ENCODE data around the gene PRAMEF9. TPM values are rescaled to one million over a fixed set of nuclear protein-coding genes. Genes with fewer than 3 reads are reported as not detected.

PRAMEF9 gene
- total RNA-seq, 1 donor from 2014 or later, result not detected

GRCh38 chr1:13228343-13228781 lies 56.7 kb downstream of the PRAMEF9 start:
- Histone ChIP-seq H3K36me3 (ENCODE audit: control insufficient read depth, insufficient read depth, low read length) (no peaks in the 10 kb centered on the region), H3K27me3 (ENCODE audit: control insufficient read depth, insufficient read depth, low read length) (no peaks in the 10 kb centered on the region), H3K4me3 (ENCODE audit: low read depth, low read length) (no peak overlapping the region)
- DNase-seq (ENCODE audit: low read depth), result no peak
- TF ChIP-seq CTCF (IDR thresholded peaks at IDR 0.05; ENCODE audit: insufficient read depth, low read length, poor library complexity, severe bottlenecking), result no peak

Other genes starting within 250 kb of the PRAMEF9 start
- gene PRAMEF6, start 224.3 kb upstream of the PRAMEF9 start, total RNA-seq, result not detected in 2 replicates
- not detected in 2 replicates for gene PRAMEF27, start 115.3 kb upstream of the PRAMEF9 start, total RNA-seq
- not detected in 2 replicates for gene HNRNPCL3, start 111.1 kb upstream of the PRAMEF9 start, total RNA-seq
- gene PRAMEF25, start 101.1 kb upstream of the PRAMEF9 start, total RNA-seq, result not detected in 2 replicates
- not detected in 2 replicates for gene HNRNPCL2, start 55.0 kb upstream of the PRAMEF9 start, total RNA-seq
- gene PRAMEF26, start 15.8 kb upstream of the PRAMEF9 start, total RNA-seq, result not detected in 2 replicates
- gene HNRNPCL4, start 6.2 kb upstream of the PRAMEF9 start, total RNA-seq, result not detected in 2 replicates
- not detected in 2 replicates for gene PRAMEF13, start 29.6 kb downstream of the PRAMEF9 start, total RNA-seq
- not detected in 2 replicates for gene PRAMEF18, start 54.3 kb downstream of the PRAMEF9 start, total RNA-seq
- not detected in 2 replicates for gene PRAMEF5, start 82.3 kb downstream of the PRAMEF9 start, total RNA-seq
- not detected in 2 replicates for gene PRAMEF8, start 113.3 kb downstream of the PRAMEF9 start, total RNA-seq
- not detected in 2 replicates for gene PRAMEF33, start 131.7 kb downstream of the PRAMEF9 start, total RNA-seq
- not detected in 2 replicates for gene PRAMEF15, start 143.7 kb downstream of the PRAMEF9 start, total RNA-seq
- gene PRAMEF14, start 175.3 kb downstream of the PRAMEF9 start, total RNA-seq, result not detected in 2 replicates
- not detected in 2 replicates for gene PRAMEF19, start 200.1 kb downstream of the PRAMEF9 start, total RNA-seq
- not detected in 2 replicates for gene PRAMEF17, start 217.8 kb downstream of the PRAMEF9 start, total RNA-seq
- gene PRAMEF20, start 238.6 kb downstream of the PRAMEF9 start, total RNA-seq, result not detected in 2 replicates

Data from kidney epithelial cell (primary cell).